ENCODE data around the gene CARM1.
A peak's percentile ranks its signal among the peaks of the same experiment; 100 is the strongest.
"Not testable (repeated sequence)": the region's sequence is repeated elsewhere in the genome, so short reads cannot be mapped to it uniquely, and the experiment has no call there.

The CARM1 gene

DNA sequence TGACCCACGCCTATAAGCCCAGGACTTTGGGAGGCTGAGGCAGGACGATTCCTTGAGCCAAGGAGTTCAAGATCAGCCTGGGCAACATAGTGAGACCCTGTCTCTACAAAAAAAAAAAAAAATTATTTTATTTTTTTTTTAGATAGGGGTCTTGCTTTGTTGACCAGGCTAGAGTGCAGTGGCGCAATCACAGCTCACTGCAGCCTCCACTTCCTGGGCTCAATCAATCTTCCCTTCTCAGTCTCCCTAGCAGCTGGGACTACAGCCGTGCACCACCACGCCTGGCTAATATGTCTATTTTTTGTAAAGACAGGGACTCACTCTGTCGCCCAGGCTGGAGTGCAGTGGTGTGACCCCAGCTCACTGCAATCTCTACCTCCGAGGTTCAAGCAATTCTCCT lies 18.4 kb upstream of the CARM1 start:
- Histone ChIP-seq H3K36me3 (ENCODE audit: low read depth) (no peaks in the 10 kb centered on the region), H3K27ac (ENCODE audit: poor library complexity, severe bottlenecking) (no peak overlapping the region), H3K4me3 (ENCODE audit: severe bottlenecking) (no peak overlapping the region), H3K4me1 (ENCODE audit: insufficient read depth, poor library complexity, severe bottlenecking) (no peaks in the 10 kb centered on the region), H3K9me3 (ENCODE audit: severe bottlenecking) (no peaks in the 10 kb centered on the region), H3K27me3 (ENCODE audit: insufficient read depth, poor library complexity, severe bottlenecking) (no peaks in the 10 kb centered on the region)
- DNase-seq (ENCODE audit: low spot score) = no peak
- TF ChIP-seq, protein P1, sequence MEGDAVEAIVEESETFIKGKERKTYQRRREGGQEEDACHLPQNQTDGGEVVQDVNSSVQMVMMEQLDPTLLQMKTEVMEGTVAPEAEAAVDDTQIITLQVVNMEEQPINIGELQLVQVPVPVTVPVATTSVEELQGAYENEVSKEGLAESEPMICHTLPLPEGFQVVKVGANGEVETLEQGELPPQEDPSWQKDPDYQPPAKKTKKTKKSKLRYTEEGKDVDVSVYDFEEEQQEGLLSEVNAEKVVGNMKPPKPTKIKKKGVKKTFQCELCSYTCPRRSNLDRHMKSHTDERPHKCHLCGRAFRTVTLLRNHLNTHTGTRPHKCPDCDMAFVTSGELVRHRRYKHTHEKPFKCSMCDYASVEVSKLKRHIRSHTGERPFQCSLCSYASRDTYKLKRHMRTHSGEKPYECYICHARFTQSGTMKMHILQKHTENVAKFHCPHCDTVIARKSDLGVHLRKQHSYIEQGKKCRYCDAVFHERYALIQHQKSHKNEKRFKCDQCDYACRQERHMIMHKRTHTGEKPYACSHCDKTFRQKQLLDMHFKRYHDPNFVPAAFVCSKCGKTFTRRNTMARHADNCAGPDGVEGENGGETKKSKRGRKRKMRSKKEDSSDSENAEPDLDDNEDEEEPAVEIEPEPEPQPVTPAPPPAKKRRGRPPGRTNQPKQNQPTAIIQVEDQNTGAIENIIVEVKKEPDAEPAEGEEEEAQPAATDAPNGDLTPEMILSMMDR (IDR thresholded peaks at IDR 0.05; ENCODE audit: poor library complexity, severe bottlenecking) = no peak
- ATAC-seq (ENCODE audit: low read depth) = no peak

DNA sequence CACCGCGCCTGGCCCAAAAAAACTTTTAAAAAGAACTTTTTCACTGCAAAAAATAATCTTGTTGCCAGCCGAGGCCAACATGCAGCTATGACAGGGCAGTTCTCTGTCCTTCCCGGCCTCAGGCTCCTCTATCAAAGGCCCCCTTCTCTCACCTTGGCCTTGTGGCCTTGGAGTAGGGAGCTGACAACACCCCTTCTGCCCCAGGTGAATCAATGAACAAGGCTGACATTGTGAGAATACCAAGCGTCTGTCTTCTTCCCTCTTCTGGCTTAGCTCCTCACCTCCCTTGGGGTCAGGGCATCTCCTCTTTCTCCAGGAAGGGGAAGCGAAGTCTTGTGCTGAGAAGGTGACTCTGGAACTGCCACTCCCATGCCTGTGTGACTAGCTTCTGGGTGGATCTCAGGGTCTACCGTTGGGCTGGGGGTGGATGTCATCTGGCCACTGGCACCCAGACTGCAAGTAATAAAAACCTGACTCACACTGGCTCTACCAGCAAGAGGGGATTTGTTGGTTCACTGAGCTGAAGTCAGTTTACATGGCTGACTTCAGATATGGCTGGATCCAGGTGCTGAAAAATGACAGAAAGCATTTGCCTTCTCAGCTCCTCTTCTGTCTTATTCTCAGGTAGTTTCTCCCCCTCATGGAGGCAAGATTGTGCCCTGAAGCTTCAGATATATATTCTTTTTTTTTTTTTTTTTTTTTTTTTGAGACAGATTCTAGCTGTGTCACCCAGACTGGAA lies 16.8 kb upstream of the CARM1 start:
- TF ChIP-seq, protein P1 (IDR thresholded peaks at IDR 0.05; ENCODE audit: poor library complexity, severe bottlenecking) = no peak
- ATAC-seq (ENCODE audit: low read depth) = no peak
- no peak for DNase-seq (ENCODE audit: low spot score)
- Histone ChIP-seq H3K4me1 (ENCODE audit: insufficient read depth, poor library complexity, severe bottlenecking) (no peaks in the 10 kb centered on the region), H3K4me3 (ENCODE audit: severe bottlenecking) (no peak overlapping the region), H3K36me3 (ENCODE audit: low read depth) (no peaks in the 10 kb centered on the region), H3K27ac (ENCODE audit: poor library complexity, severe bottlenecking) (no peak overlapping the region), H3K27me3 (ENCODE audit: insufficient read depth, poor library complexity, severe bottlenecking) (no peaks in the 10 kb centered on the region), H3K9me3 (ENCODE audit: severe bottlenecking) (no peaks in the 10 kb centered on the region)

DNA sequence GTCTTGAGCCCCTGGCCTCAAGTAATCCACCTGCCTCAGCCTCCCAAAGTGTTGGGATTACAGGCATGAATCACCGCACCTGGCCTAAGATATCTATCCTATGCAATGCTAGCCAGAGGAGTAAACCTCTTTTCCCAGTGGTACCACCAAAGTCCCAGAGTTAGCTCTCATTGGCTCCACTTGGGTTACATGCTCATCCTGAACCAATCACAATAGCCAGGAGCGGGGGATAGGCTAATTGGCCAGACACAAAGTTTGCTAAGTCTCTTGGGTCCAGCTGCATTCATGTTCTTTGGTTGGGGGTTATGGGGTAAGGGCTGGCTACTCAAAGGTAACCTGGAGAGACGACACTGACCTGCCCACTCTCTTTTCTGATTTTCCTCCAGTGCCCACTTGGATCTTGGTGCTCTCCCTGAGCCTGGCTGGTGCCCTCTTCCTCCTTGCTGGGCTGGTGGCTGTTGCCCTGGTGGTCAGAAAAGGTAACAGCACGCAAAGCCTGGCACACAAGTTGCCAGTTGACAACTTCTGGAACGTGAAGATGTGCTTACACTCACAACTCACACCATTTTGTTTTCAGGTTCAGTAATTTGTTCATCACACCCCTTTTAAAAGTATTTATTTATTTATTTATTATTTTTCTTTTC lies 15.4 kb upstream of the CARM1 start:
- TF ChIP-seq, protein P1 (IDR thresholded peaks at IDR 0.05; ENCODE audit: poor library complexity, severe bottlenecking) = peak; percentile 26
- H3K27ac ChIP-seq (ENCODE audit: poor library complexity, severe bottlenecking) = no peak overlapping the region
- no peaks in the 10 kb centered on the region for H3K4me1 ChIP-seq (ENCODE audit: insufficient read depth, poor library complexity, severe bottlenecking)
- H3K27me3 ChIP-seq (ENCODE audit: insufficient read depth, poor library complexity, severe bottlenecking) = no peaks in the 10 kb centered on the region
- no peak overlapping the region for H3K4me3 ChIP-seq (ENCODE audit: severe bottlenecking)
- ATAC-seq (ENCODE audit: low read depth) (peak; percentile 22; the same call in 1 of the 3 replicates), DNase-seq (ENCODE audit: low spot score) (no peak)
- H3K36me3 ChIP-seq (ENCODE audit: low read depth) = no peaks in the 10 kb centered on the region
- H3K9me3 ChIP-seq (ENCODE audit: severe bottlenecking) = no peaks in the 10 kb centered on the region

DNA sequence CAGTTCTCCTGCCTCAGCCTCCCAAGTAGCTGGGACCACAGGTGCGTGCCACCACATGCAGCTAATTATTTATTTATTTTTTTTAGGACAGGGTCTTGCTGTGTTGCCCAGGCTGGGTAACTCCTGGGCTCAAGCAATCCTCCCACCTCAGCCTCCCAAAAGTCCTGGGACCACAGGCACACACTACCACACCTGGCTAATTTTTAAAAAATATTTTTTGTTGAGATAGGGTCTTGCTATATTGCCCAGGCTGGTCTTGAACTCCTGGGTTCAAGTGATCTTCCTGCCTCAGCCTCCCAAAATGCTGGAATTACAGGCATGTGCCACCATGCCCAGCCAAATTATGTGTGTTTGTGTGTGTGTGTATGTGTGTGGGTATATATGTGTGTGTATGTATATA lies 14.5 kb upstream of the CARM1 start:
- not testable (repeated sequence) for H3K27me3 ChIP-seq (ENCODE audit: insufficient read depth, poor library complexity, severe bottlenecking); H3K4me1 ChIP-seq (ENCODE audit: insufficient read depth, poor library complexity, severe bottlenecking); H3K36me3 ChIP-seq (ENCODE audit: low read depth); H3K27ac ChIP-seq (ENCODE audit: poor library complexity, severe bottlenecking); H3K4me3 ChIP-seq (ENCODE audit: severe bottlenecking); ATAC-seq (ENCODE audit: low read depth); H3K9me3 ChIP-seq (ENCODE audit: severe bottlenecking); DNase-seq (ENCODE audit: low spot score)

DNA sequence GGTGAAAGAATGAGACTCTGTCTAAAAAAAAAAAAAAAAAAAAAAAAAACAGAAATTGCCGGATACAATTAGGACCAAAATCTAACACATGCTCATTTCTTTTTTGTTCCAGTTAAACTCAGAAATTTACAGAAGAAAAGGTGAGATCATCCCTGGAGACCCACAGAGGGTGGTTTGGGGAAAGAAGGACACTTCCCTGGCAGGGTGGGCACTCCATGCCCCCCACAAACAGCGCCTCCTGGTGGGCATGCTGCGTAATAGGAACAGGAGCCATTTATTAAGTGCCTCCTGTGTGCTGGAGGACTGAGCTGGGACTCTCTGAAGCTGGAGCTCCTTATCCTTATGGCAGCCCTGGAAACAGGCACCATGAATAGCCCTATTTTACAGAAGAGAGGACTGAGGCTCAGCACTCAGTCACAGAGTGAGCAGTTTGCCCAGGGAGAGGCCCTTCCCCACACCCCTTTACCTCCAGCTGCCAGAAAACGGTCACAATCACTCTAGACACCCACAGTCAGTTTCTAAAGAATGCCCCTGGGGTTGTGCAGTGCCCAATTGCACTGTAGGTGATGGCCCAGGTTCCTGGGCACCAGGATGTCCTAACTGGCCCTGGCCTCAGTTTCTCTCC lies 13.0 kb upstream of the CARM1 start:
- H3K9me3 ChIP-seq (ENCODE audit: severe bottlenecking) = no peaks in the 10 kb centered on the region
- ATAC-seq (ENCODE audit: low read depth) (no peak), DNase-seq (ENCODE audit: low spot score) (no peak)
- H3K4me3 ChIP-seq (ENCODE audit: severe bottlenecking) = no peak overlapping the region
- no peaks in the 10 kb centered on the region for H3K4me1 ChIP-seq (ENCODE audit: insufficient read depth, poor library complexity, severe bottlenecking)
- H3K27me3 ChIP-seq (ENCODE audit: insufficient read depth, poor library complexity, severe bottlenecking) = no peaks in the 10 kb centered on the region
- H3K27ac ChIP-seq (ENCODE audit: poor library complexity, severe bottlenecking) = no peak overlapping the region
- H3K36me3 ChIP-seq (ENCODE audit: low read depth) = no peaks in the 10 kb centered on the region
- TF ChIP-seq, protein P1 (IDR thresholded peaks at IDR 0.05; ENCODE audit: poor library complexity, severe bottlenecking) = peak; percentile 47
